Peyer's patch (tissue), 4 donors: ENCODE measurements around the gene TMEM39B. TPM values are rescaled to one million over a fixed set of nuclear protein-coding genes. Genes with fewer than 3 reads are reported as not detected.
"Not testable (repeated sequence)": the region's sequence is repeated elsewhere in the genome, so short reads cannot be mapped to it uniquely, and the experiment has no call there.

Experiments
- DNase-seq, 3 donors: peaks; one replicate each; pipeline ENCODE4 v3.0.0-alpha.2; 2017 to 2019
- H3K27ac ChIP-seq, 4 donors: fragments of 200-600 bp; sonication (generic); one replicate each; pipeline ENCODE4 v1.5.1; 2016 to 2019
- H3K27me3 ChIP-seq, 2 donors: fragments of 200-600 bp; sonication (generic); one replicate each; pipeline ENCODE4 v1.5.1; 2019
- H3K36me3 ChIP-seq, 3 donors: fragments of 200-600 bp; sonication (generic); one replicate each; pipeline ENCODE4 v1.5.1; 2016 to 2019
- H3K4me1 ChIP-seq, 4 donors: fragments of 200-600 bp; sonication (generic); one replicate each; pipeline ENCODE4 v1.5.1; 2016 to 2019
- H3K4me3 ChIP-seq, 4 donors: fragments of 200-600 bp; sonication (generic); 1 replicate in 3 of 4; 2 replicates in 1 of 4; pipeline ENCODE4 v1.5.1; 2016 to 2019; ENCODE audit warnings: mild to moderate bottlenecking in 1 of 4
- H3K9me3 ChIP-seq, 4 donors: fragments of 200-600 bp; sonication (generic); one replicate each; pipeline ENCODE4 v1.5.1; 2016 to 2019; ENCODE audit warnings: mild to moderate bottlenecking in 1 of 4
- CTCF ChIP-seq, 6 experiments: fragments of 450-650 bp in 4 of 6; fragments of 200-600 bp in 2 of 6; sonication (generic) in 1 of 6; IDR thresholded peaks; one replicate each; pipeline ENCODE4 v1.5.1; 2017 to 2019; ENCODE audit warnings: antibody characterized with exemption in 6 of 6, mild to moderate bottlenecking in 3 of 6, moderate library complexity in 1 of 6
- POLR2A ChIP-seq, 2 donors: fragments of 450-650 bp; IDR thresholded peaks; one replicate each; pipeline ENCODE4 v1.5.1; 2017; ENCODE audit warnings: antibody characterized with exemption in 2 of 2, mild to moderate bottlenecking in 2 of 2, moderate library complexity in 2 of 2
- small RNA-seq, 2 donors: library from RNA; depleted of rRNA; stranded (forward); fragments of <200 nt; gene quantifications; one replicate each; pipeline ENCODE3, GENCODE V24; 2016
- total RNA-seq, 4 donors: library from RNA; depleted of rRNA; stranded (reverse); fragments of >200 nt; gene quantifications; one replicate each; pipeline ENCODE4 v1.1.0, GENCODE V29; 2016

Gene TMEM39B
- total RNA-seq, 4 donors from 2014 or later, result 2.5 to 9.9 (median 6.6) TPM

GRCh38 chr1:32144033-32144432, 71.3 kb downstream of the TMEM39B start:
- H3K36me3 ChIP-seq, result peaks cover 0 to 5% (median 0%) of the 10 kb centered on the region in 3 donors
- H3K4me3 ChIP-seq, result no peak overlapping the region
- DNase-seq, result no peak
- no peaks in the 10 kb centered on the region for H3K27me3 ChIP-seq
- TF ChIP-seq POLR2A (IDR thresholded peaks at IDR 0.05), result no peak
- no peak for TF ChIP-seq CTCF (IDR thresholded peaks at IDR 0.05)
- peaks cover 0 to 12% (median 0%) of the 10 kb centered on the region in 4 donors for H3K4me1 ChIP-seq
- no peak overlapping the region for H3K27ac ChIP-seq
- H3K9me3 ChIP-seq, result peaks cover 0 to 6% (median 0%) of the 10 kb centered on the region in 4 donors

GRCh38 chr1:32147799-32148198, 75.1 kb downstream of the TMEM39B start:
- not testable (repeated sequence) for DNase-seq, H3K4me3 ChIP-seq

GRCh38 chr1:32150847-32151246, 78.1 kb downstream of the TMEM39B start:
- no peak overlapping the region for H3K4me3 ChIP-seq
- no peak for DNase-seq
- no peaks in the 10 kb centered on the region for H3K27me3 ChIP-seq
- peaks cover 0 to 18% (median 0%) of the 10 kb centered on the region in 3 donors for H3K36me3 ChIP-seq
- no peak for TF ChIP-seq POLR2A (IDR thresholded peaks at IDR 0.05)
- TF ChIP-seq CTCF (IDR thresholded peaks at IDR 0.05), result no peak
- peaks cover 0 to 8% (median 0%) of the 10 kb centered on the region in 4 donors for H3K4me1 ChIP-seq
- H3K9me3 ChIP-seq, result peaks cover 0 to 6% (median 0%) of the 10 kb centered on the region in 4 donors
- H3K27ac ChIP-seq, result no peak overlapping the region

More at GRCh38 chr1:32147799-32148198, 75.1 kb downstream of the TMEM39B start:
- not testable (repeated sequence) for H3K27ac ChIP-seq, H3K4me1 ChIP-seq, H3K27me3 ChIP-seq, H3K9me3 ChIP-seq, H3K36me3 ChIP-seq

- TF ChIP-seq POLR2A (IDR thresholded peaks at IDR 0.05) (no peak), CTCF (IDR thresholded peaks at IDR 0.05) (no peak)
- peaks cover 0 to 6% (median 0%) of the 10 kb centered on the region in 4 donors for H3K9me3 ChIP-seq
- peaks cover 0 to 8% (median 0%) of the 10 kb centered on the region in 4 donors for H3K4me1 ChIP-seq
- H3K4me3 ChIP-seq, result no peak overlapping the region
- H3K27ac ChIP-seq, result no peak overlapping the region
- DNase-seq, result no peak
- no peaks in the 10 kb centered on the region for H3K27me3 ChIP-seq
- peaks cover 0 to 23% (median 0%) of the 10 kb centered on the region in 3 donors for H3K36me3 ChIP-seq
Measured at GRCh38 chr1:32151319-32151787, 78.6 kb downstream of the TMEM39B start.

Small RNA genes within 50 kb of the gene (small RNA-seq; reads per million reads assigned to genes)
- 0 reads per million in 2 donors for gene MIR5585
- gene RF00017, result 0 reads per million in 2 donors

Other genes with a start within 250 kb of the TMEM39B start
- gene PTP4A2, start 134.6 kb upstream of the TMEM39B start, total RNA-seq, result 100 to 1,000 TPM; 103 to 165 (median 122) TPM
- 10 to 100 TPM; 54.2 to 97.4 (median 59.7) TPM for gene KHDRBS1, start 59.1 kb upstream of the TMEM39B start, total RNA-seq
- gene KPNA6, start 35.1 kb downstream of the TMEM39B start, total RNA-seq, result 10 to 100 TPM; 24.8 to 29.8 (median 25.6) TPM
- gene TXLNA, start 106.7 kb downstream of the TMEM39B start, total RNA-seq, result 10 to 100 TPM; 27.1 to 46.2 (median 31.0) TPM
- 1 to 10 TPM in 2 of 4 donors, not detected in 2; 1.1 to 2.4 TPM for gene CCDC28B, start 127.7 kb downstream of the TMEM39B start, total RNA-seq
- gene IQCC, start 132.7 kb downstream of the TMEM39B start, total RNA-seq, result 1 to 10 TPM in 3 of 4 donors, under 1 TPM in 1; 0.88 to 8.3 (median 2.6) TPM
- under 1 TPM in 1 of 4 donors, not detected in 3; 0.85 TPM for gene DCDC2B, start 136.2 kb downstream of the TMEM39B start, total RNA-seq
- 10 to 100 TPM; 15.9 to 47.0 (median 25.4) TPM for gene TMEM234, start 149.4 kb downstream of the TMEM39B start, total RNA-seq
- 100 to 1,000 TPM in 1 of 4 donors, 10 to 100 TPM in 3; 76.1 to 105 (median 84.7) TPM for gene EIF3I, start 149.5 kb downstream of the TMEM39B start, total RNA-seq
- gene FAM167B, start 174.3 kb downstream of the TMEM39B start, total RNA-seq, result 1 to 10 TPM in 2 of 4 donors, not detected in 2; 4.1 to 5.1 TPM
- gene LCK, start 178.3 kb downstream of the TMEM39B start, total RNA-seq, result 10 to 100 TPM in 2 of 4 donors, 1 to 10 TPM in 2; 8.6 to 59.4 (median 12.4) TPM
- gene HDAC1, start 219.1 kb downstream of the TMEM39B start, total RNA-seq, result 100 to 1,000 TPM in 3 of 4 donors, 10 to 100 TPM in 1; 93.0 to 147 (median 122) TPM